GM15510 (cell line): Measurements from ENCODE around the gene RYR1.

Experiments used
- POLR2A ChIP-seq: IDR thresholded peaks from 3 replicates; pipeline ENCODE4 v1.6.1; 2011; ENCODE audit warnings: borderline replicate concordance; ENCODE audit not compliant: insufficient read length; ENCODE audit errors: extremely low read depth

Gene RYR1

DNA sequence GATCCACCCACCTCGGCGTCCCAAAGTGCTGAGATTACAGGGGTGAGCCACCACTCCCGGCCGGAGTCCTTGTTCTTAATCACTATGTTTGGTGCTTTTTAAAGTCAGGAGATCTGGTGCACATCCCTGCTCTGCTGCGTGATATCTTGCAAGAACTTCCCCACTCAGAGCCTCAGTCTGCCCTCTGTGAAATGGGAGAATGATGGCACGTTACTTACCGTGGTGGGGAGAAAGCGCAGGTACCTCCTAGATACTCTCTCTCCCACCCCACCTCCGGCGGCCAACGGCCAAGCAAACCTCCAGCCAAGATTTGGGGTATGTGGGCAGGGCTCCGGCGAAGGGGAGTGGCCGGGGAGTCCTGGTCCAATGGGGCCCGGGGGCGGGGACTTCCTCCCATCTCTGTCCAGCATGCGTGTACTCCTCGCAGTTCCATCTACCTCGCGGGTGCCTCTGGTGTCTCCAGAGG lies at the start of gene RYR1:
RYR1 (plus strand) TSS at position 424 of the 466 bp plus-strand sequence. CDS start 139 bp downstream, outside the sequence.
- no peak for TF ChIP-seq POLR2A

DNA sequence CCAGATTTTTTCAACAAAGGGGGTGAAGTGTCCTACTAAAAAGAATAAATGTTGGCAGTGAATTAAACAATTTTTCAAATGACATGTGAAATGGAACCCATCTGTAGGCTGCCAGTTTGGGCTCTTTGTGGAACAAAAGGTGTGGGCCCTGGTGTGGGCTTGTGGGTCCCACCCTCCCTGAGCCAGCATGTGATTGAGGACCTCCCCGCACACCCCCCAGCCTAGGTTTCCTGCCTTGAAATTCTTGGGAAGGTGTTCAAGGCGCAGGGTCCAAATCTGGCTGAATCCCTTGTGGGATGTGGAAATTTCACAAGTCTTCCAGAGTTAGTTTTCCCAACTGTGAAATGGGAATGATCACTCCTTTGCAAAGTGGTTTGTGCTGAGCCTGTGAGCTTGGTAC lies 49.7 kb upstream of the RYR1 start:
- no peak for TF ChIP-seq POLR2A

DNA sequence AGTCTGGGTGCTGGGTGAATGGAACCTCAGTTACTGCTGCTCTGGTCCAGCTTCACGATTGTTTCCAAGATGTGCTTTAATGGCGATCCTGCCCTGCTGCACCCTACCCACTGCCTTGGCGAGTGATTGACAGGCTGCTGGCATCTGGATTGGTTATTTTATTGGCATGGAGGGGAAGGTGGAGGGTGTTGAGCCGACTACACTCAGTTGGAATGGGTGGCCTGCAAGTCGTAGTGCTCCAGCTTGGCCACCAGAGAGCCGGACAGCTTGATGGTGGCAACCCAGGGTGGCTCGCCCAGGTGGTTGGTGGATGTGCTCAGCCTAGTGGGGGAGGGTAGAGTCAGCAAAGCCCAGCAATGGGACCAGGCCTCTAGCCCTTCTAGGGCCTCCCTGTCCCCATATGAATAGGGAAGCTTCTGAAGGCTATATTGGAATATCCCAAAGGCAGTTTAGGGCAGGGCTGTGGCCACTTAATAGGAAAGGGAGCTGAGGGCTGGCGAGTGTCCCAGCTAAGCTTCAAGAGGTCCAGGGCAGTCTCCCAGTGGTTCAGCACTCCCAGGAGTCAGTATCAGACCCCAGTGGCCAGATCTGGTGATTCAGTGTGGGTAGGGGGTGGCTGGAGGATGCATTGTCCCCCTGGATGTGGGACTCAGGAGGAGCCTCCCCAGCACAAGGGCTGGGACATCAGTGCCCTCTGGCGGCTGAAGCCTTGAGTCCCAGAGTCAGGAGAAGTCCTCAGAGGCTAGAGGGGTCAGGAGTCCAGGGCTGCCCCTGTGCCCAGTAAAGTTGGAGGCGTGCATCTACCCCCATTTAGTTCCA lies 49.1 kb upstream of the RYR1 start:
- no peak for TF ChIP-seq POLR2A

DNA sequence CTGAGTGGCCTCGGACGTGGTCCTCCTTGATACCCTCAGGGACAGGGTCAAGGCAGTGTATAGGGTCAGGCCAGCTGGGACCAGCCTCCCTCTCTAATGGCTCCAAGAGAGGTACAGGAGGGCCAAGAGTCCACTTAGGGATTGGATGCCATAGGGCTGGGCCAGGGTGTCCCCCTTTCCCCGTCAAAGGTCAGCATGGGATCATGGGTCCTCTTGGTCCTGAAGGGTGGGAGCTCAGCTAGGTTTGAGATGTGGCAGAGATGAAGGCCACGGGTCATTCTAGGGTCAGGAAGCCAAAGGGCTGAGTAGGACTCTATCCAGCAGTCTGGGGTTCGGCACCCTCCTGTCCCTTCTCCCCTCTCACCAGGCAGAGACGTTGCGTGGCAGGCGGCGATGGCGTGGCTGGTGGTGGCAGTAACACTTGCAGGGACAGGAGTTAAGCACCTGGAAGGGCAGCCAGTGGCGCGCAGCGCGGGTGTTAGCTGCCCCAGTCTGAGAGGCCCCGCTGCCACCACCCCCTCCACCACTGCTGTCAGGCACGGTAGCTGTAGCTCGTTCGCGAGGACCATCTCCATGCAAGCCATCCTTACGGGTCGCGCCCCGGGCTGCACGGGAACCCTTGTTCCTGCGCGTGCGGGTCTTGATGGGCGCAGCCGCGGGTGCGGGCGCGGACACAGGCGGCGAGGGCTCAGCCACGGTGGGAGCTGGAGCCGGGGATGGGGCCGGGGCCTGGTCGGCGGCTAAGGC lies 48.3 kb upstream of the RYR1 start:
- no peak for TF ChIP-seq POLR2A

DNA sequence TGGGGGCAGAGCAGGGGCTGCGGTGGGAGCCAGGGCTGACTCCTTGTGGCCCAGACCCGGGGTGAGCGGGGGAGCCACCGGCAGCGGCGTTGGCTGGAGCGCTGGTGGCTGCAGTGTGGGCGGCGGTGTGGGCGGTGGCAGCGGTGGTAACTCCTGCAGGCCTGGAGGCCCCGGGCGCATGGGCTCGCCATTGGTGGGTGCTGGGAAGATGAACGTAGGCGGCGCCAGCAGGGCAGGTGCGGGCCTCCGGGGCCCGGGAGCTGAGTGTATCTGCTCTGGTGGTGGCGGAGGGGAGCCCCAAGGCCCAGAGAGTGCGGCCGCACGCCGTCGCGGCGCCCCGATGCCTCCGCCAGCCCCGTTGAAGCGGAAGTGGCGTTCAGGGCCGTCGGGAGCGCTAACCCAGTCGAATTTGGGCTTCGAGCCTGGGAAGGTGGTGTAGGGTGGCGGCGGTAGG lies 47.7 kb upstream of the RYR1 start:
- TF ChIP-seq POLR2A: no peak

DNA sequence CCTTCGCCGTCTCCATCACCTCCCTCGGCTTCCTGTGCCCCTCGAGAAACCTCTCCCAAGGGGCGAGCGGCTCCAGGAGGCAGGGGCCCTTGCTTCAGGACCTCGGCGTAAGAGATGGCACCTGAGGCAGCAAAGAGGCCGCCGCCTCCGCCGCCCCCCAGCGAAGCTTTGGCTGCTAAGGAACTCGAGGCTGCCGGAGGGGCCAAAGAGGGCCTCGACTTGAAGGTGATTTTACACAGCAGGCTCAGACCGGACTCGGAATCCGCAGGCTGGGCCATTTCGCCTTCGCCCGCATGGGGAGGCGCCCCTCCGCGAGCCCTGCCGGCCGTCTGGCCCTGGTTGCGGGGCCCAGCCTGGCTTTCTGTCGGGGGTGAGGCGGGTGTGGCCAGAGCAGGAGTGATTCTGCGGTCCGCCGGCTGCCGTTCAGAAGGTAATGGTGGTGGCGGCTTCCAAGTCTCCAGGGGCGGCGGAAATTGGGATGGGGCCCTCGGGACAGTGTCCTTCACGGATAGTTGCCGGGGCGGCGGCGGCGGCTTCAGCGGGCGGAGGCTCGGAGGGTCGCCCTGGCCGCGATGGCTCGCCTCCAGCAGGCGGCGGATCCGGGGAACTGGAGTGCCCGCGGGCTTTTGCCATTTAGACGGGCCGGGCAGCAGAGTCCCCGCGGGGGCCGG lies 47.1 kb upstream of the RYR1 start:
- no peak for TF ChIP-seq POLR2A

DNA sequence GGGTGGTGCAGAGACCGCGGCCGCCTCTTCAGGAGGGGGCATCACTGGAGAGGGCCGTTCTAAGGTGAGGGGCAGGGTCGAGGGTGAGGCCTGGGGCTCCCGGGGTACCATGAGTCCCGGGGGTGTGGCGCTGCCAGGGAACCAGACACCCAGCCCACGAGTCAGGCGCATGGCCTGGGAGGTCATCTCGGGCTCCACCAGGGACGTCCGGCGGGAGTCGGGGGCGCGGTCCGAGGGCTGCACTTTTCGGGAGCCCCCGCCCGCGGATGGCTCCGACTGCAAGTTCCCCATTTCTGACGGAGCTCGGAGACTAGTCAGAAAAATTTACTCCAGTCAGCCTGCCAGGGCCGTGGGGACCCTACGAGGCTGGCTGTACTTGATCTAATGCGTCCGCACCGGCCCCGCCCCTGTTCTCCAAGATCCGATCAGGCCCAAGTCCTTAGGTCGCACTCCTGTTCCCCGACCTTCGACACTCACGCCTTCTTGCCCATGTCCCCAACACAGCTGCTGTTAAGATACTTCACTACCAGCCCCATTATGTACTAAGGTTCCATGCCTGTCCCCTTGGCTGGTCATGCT lies 46.4 kb upstream of the RYR1 start:
- no peak for TF ChIP-seq POLR2A

DNA sequence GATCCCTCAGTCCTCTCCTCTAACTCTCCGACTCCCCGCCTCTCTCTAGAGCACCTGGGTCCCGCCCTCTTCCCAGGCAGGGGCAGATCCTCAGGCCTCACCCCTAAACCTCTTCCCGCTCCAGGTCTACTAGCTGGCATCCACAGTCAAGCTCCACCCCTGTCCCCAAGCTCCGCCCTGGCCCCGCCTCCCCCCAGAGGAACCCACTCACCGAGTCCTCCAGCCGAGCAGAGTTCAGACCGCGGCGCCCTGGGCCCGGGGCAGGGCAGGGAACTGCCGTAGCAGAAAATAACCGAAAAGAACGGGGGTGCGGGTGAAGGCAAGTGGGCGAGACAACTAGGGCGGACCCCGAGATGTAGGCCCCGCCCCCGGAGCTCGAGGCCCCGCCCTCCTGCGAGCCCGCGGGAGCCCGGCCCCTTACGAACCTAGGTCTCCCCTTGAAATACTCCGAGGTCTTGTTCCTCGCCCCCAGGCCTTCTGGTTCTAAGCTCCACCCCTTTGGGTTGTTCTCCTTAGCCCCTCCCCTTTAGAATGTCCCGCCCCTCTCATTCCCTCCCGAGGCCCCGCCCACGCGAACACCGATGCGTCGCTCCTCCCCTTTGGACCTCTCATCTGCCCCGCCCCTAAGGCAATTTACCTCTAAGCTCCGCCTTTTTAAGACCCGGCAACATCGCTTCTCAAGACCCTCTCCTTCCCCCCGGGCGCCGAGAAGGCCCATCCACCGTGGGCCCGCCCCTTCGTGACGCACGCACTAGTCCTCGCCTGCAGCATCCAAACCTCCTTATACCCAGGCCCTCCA lies 45.7 kb upstream of the RYR1 start, which contains the start of gene GGN:
GGN (minus strand) TSS at position 485 of the 799 bp plus-strand sequence. CDS start 773 bp downstream, outside the sequence.
- TF ChIP-seq POLR2A: no peak

DNA sequence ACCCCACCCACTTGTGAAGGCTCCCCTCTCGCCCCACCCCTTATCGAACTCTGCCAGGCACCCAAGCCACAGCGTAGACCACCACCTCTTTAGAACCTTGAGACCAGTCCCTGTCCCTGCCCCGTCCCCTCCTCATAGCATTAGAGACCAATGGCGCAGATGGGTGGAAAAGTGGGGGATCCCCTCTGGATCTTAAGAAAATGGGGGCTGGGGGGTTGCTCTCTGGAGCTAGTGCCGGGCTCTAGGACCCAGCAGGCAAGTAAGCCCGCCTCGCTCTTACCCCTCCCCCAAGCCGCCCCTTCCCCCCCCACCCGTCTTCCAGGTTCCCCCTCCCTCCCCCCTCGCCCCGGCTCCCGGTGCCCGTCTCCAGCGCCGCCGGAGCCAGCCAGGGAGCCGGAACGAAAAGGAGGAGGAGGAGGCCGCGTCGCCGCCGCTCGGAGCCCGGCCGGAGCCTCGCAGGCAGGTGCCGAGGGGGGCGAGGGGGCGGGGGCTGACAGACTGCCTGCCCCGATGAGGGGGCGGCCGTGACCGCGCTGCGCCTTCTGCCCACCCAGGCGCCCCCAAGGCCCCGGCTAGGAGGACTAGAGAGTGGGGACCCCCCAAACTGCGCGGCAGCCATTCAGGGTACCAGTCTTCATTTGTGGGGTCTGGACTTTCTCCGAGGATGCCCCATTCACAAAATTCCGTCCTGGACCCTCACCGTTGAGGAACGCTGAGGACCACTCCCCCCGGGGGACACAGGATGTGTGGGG lies 45.0 kb upstream of the RYR1 start, which contains the start of gene SPRED3:
SPRED3 (plus strand) TSS at position 349 of the 752 bp plus-strand sequence. CDS start 1,606 bp downstream, outside the sequence.
- TF ChIP-seq POLR2A: no peak

DNA sequence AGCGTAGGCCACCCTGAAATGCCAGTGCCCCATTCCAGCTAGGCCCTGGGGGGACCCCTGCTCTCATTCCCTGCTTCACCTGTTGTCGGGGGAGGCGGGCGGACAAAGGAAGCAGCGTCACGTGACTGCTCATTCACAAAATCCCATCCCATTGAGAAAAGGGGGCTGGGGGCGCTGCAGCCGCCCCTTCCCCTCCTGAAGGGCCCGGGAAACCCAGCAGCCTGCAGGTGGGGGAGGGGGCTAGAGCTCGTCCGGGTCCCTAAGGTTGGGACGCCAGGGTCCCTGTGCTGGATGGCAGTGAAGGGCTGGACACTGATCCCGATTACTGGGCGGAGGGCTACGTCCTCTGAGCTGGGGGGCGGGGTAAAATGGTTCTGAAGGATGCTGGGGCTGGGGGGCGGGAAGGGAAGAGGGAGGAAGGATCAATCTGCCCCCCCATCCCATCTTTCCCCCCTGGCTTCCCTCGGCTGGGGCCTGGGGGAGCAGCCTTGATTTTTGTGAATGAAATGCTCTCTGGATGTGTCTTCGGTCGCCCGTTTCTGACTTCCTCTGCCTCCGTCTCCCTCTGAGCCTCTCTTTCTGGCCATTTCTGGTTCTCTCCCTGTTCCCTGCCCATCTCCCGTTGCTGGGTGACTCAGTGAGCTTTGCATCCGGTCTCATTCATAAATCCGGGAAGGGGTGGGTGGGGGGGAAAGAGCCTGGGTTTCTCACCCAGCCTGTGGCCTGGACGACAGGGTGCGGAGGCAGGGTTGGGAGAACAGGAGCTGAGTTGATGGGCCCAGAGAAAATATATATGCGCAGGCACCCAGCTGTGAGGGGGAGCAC lies 44.2 kb upstream of the RYR1 start:
- TF ChIP-seq POLR2A: no peak

DNA sequence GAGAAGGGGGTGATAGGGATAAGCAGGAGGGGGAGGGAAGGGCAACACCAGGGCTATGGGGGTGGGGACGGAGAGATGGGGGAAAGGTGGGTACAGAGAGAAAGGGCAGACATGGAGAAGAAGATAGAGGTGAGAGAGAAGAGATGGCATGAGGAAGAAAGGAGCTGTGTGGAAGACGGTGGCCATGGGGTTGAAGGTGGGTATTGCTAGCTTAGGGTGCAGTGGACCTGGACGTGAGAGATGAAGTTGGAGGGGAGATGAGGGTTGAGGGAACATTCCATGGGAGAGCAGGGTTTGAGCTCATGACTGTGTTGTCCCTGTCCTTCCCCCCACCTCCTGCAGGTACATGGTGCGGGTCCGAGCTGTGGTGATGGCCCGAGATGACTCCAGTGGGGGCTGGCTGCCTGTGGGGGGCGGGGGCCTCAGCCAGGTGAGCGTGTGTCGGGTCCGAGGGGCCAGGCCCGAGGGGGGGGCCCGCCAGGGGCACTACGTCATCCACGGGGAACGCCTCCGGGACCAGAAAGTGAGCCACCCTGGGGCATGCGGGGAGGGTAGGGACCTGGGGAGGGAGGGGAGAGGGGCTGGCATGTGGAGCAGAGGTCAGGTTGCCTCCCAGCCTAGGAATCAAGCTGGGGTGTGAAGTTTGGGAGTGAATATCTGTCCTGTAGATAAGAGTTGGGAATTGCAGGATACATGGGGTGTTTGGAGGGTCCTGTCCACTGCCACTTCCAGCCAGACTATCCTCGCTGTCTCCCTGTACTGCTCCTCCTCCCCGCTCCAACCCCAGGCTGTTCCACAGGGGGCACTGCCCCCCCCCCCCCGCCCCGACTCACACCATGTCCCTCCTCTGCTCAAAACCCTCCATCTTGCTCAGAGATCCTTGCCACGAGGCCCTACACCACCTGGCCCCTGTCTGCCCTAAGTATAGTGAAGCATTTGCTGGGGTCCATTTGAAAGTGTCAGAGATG lies 43.2 kb upstream of the RYR1 start:
- TF ChIP-seq POLR2A: no peak
